Midbrain (tissue), 1 donor: ENCODE results near the gene NIFK.
A peak's percentile ranks its signal among the peaks of the same experiment; 100 is the strongest.
"Not testable (repeated sequence)": the region's sequence is repeated elsewhere in the genome, so short reads cannot be mapped to it uniquely, and the experiment has no call there.

Experiments
- DNase-seq: peaks from one replicate; lab custom pipeline; 2025; lab: John Stamatoyannopoulos, UW

Gene NIFK

GRCh38 chr2:121694398-121695170 is 42.1 kb downstream of the NIFK start:
- DNase-seq = no peak

GRCh38 chr2:121690572-121690971 is 46.1 kb downstream of the NIFK start:
- not testable (repeated sequence) for DNase-seq

DNA sequence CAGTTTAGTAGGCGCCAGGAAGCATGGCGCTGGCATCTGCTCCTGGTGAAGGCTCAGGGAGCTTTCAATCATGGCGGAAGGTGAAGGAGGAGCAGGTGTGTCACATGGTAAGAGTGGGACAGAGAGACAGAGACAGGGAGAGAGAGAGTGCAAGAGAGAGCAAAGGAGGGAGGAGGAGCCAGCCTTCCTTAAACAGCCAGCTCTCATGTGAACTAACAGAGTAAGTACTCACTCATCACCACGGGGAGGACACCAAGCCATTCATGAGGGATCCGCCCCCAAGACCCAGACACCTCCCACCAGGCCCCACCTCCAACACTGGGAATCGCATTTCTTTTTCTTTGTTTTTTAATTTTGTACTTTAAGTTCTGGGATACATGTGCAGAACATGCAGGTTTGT is 46.6 kb downstream of the NIFK start:
- DNase-seq = no peak

GRCh38 chr2:121689356-121689755 is 47.3 kb downstream of the NIFK start:
- DNase-seq = peak; percentile 4

DNA sequence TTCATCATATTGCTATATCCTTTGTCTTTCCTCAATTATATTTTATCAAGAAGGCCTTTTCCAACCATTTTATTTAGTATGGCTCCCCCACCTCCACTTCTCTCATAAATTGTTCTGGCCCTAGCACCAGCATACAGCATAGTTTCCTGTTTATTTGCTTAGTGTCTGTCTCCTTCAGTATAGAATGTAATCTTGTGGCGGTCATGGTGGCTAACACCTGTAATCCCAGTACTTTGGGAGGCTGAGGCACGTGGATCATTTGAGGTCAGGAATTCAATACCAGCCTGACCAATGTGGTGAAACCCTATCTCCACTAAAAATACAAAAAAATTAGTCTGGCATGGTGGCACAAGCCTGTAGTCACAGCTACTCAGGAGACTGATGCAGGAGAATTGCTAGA is 47.9 kb downstream of the NIFK start:
- no peak for DNase-seq

DNA sequence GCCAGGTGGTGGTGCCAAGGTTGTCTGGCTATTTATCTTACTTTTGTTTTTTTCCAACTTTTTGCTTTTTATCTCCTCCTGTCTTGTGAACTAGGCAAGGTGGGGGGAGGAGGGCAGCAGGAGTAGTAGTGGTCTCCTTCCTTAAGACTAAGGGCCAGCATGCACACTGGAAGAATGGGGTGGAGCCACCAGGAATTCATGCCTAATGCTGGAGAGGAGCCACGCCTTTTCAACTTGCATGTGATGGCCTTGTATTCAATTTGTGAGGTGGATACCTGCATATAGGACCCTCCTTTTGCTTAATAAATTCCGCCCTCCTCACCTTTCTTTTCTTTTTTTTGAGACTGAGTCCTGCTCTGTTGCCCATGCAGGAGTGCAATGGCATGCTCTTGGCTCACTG is 49.8 kb downstream of the NIFK start:
- DNase-seq = no peak

- no peak for DNase-seq
These were observed 50.5 kb downstream of the NIFK start for GRCh38 chr2:121686218-121686617.

GRCh38 chr2:121682396-121683298 is 54.0 kb downstream of the NIFK start:
- DNase-seq = no peak

DNA sequence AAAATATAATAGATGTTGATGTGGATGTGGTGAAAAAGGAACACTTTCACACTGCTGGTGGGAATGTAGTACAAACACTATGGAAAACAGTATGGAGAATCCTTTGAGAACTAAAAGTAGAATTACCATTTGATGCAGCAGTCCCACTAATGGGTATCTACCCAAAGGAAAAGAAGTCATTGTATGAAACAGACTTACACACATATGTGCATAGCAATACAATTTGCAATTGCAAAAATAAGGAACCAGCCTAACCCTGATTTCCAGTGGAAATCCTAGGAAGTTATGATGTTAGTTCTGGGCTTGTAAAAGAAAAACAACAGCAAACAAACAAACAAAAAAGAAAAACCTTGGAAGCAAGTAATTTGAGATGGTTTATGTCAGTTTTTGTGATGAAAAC is 58.8 kb downstream of the NIFK start:
- DNase-seq = no peak
